ENCODE results near the gene CCDC87.
"Not testable (repeated sequence)": the region's sequence is repeated elsewhere in the genome, so short reads cannot be mapped to it uniquely, and the experiment has no call there.

The CCDC87 gene

DNA sequence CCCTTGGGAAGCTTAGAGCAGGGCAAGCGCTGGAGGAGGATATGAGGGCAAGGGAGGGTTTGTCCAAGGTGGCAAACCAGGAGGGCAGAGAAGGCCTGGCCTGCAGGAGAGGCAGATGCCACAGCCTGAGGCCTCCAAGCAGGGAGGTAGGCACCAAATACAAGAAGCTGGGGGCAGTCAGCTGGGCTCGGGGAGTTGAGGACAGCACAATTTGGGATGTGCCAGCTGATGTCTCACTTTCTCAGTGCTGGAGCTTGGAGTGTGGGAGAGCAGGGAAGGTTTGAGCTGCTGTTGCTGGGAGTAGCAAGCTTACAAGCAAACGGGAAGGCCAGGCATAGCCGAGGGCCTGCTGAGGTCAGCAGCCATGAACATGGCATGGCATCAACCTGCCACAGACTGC, 51.0 kb downstream of the CCDC87 start:
- DNase-seq (ENCODE audit: low spot score), result no peak
- in situ Hi-C loops (cut with MboI; ENCODE audit: low sequenced_read_pairs, unreplicated experiment), result no loop called here
- TF ChIP-seq, protein P1, sequence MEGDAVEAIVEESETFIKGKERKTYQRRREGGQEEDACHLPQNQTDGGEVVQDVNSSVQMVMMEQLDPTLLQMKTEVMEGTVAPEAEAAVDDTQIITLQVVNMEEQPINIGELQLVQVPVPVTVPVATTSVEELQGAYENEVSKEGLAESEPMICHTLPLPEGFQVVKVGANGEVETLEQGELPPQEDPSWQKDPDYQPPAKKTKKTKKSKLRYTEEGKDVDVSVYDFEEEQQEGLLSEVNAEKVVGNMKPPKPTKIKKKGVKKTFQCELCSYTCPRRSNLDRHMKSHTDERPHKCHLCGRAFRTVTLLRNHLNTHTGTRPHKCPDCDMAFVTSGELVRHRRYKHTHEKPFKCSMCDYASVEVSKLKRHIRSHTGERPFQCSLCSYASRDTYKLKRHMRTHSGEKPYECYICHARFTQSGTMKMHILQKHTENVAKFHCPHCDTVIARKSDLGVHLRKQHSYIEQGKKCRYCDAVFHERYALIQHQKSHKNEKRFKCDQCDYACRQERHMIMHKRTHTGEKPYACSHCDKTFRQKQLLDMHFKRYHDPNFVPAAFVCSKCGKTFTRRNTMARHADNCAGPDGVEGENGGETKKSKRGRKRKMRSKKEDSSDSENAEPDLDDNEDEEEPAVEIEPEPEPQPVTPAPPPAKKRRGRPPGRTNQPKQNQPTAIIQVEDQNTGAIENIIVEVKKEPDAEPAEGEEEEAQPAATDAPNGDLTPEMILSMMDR (IDR thresholded peaks at IDR 0.05; ENCODE audit: borderline replicate concordance, control extremely low read depth, extremely low read depth, insufficient read depth, missing control alignments), result no peak

DNA sequence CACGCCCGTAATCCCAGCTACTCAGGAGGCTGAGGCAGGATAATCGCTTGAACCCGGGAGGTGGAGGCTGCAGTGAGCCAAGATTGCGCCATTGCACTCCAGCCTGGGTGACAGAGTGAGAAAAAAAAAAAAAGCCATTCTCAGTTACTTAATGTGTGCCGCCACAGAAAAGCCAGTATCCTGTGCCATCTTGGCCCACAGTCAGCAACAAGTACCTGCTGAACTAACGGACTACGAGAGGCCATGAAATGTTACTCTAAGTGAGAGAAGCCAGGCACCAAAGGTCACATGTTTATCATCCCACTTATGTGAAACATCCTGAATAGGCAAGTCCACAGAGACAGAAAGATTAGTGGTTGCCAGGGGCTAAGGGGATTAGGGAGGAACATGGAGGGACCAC, 52.3 kb downstream of the CCDC87 start:
- in situ Hi-C loops (cut with MboI; ENCODE audit: low sequenced_read_pairs, unreplicated experiment); DNase-seq (ENCODE audit: low spot score): not testable (repeated sequence)

Data from GM13976 (cell line).